GM18507 (cell line): ENCODE data around the gene TSEN34.
"Not testable (repeated sequence)": the region's sequence is repeated elsewhere in the genome, so short reads cannot be mapped to it uniquely, and the experiment has no call there.

Experiments used
- DNase-seq: peaks from one replicate; pipeline ENCODE4 v3.0.0; 2011; ENCODE audit warnings: low read depth; ENCODE audit not compliant: insufficient read length; ENCODE audit errors: extremely low spot score
- FAIRE-seq: peaks from 2 replicates; lab custom pipeline; 2011; peaks lifted over from hg19 to GRCh38; lab: Jason Lieb, UNC

The TSEN34 gene

GRCh38 chr19:54160182-54160811, 30.8 kb upstream of the TSEN34 start:
- FAIRE-seq = no peak
- DNase-seq = no peak

- DNase-seq (no peak), FAIRE-seq (no peak)
Observed at GRCh38 chr19:54160854-54161253, 30.3 kb upstream of the TSEN34 start.

GRCh38 chr19:54162241-54162805, 28.8 kb upstream of the TSEN34 start:
- FAIRE-seq (no peak), DNase-seq (no peak)

- no peak for FAIRE-seq
Observed at GRCh38 chr19:54162884-54163283, 28.2 kb upstream of the TSEN34 start.

GRCh38 chr19:54164369-54165068, 26.6 kb upstream of the TSEN34 start:
- DNase-seq = no peak
- FAIRE-seq = no peak

More at GRCh38 chr19:54162884-54163283, 28.2 kb upstream of the TSEN34 start:
- DNase-seq = no peak

- DNase-seq (no peak), FAIRE-seq (no peak)
Observed at GRCh38 chr19:54165222-54165621, 25.9 kb upstream of the TSEN34 start.

GRCh38 chr19:54168174-54168917, 22.8 kb upstream of the TSEN34 start:
- DNase-seq (peak; percentile 74), FAIRE-seq (peak; percentile 85)

GRCh38 chr19:54169149-54169740, 21.9 kb upstream of the TSEN34 start:
- FAIRE-seq = no peak
- DNase-seq = no peak

GRCh38 chr19:54171736-54172431, 19.2 kb upstream of the TSEN34 start:
- not testable (repeated sequence) for DNase-seq

GRCh38 chr19:54172471-54173358, 18.4 kb upstream of the TSEN34 start, which contains the start of gene TMC4:
TMC4 (minus strand) TSS chr19:54173160; CDS start chr19:54173117, 43 bp downstream.
- DNase-seq (no peak), FAIRE-seq (no peak)

More at GRCh38 chr19:54171736-54172431, 19.2 kb upstream of the TSEN34 start:
- not testable (repeated sequence) for FAIRE-seq

- no peak for DNase-seq
- no peak for FAIRE-seq
Observed at GRCh38 chr19:54173359-54173699, 17.8 kb upstream of the TSEN34 start.

- DNase-seq (no peak), FAIRE-seq (no peak)
Observed at GRCh38 chr19:54173951-54174834, 16.9 kb upstream of the TSEN34 start.

- FAIRE-seq (no peak), DNase-seq (no peak)
Observed at GRCh38 chr19:54178581-54179261, 12.4 kb upstream of the TSEN34 start.

- no peak for DNase-seq
- no peak for FAIRE-seq
Observed at GRCh38 chr19:54179262-54179852, 11.8 kb upstream of the TSEN34 start.

GRCh38 chr19:54179921-54180461, 11.1 kb upstream of the TSEN34 start:
- no peak for FAIRE-seq
- DNase-seq = no peak

GRCh38 chr19:54180691-54181091, 10.4 kb upstream of the TSEN34 start:
- DNase-seq (no peak), FAIRE-seq (no peak)
